ENCODE measurements around the gene NELL2. TPM values are rescaled to one million over a fixed set of nuclear protein-coding genes. Genes with fewer than 3 reads are reported as not detected.
A peak's percentile ranks its signal among the peaks of the same experiment; 100 is the strongest.

NELL2 gene
- total RNA-seq, 2 donors from 2014 or later = 5.1 to 6.9 TPM

- DNase-seq = no peak
- Histone ChIP-seq H3K36me3 (ENCODE audit: control insufficient read depth, insufficient read depth, low read length) (no peaks in the 10 kb centered on the region), H3K4me3 (ENCODE audit: low read length) (no peak overlapping the region), H3K27me3 (ENCODE audit: control insufficient read depth, insufficient read depth, low read length, poor library complexity, severe bottlenecking) (no peaks in the 10 kb centered on the region), H3K9ac (ENCODE audit: extremely low read depth, low read length, poor library complexity, severe bottlenecking) (no peak overlapping the region), H3K27ac (ENCODE audit: low read depth, low read length) (no peak overlapping the region), H3K9me3 (ENCODE audit: control insufficient read depth, low read length) (peaks cover 24% of the 10 kb centered on the region), H3K4me1 (ENCODE audit: control insufficient read depth, insufficient read depth, low read length) (peaks cover 4% of the 10 kb centered on the region)
- H3K4me1 Mint-ChIP-seq = peaks cover 10% of the 10 kb centered on the region
- no peaks in the 10 kb centered on the region for H3K27me3 Mint-ChIP-seq (ENCODE audit: insufficient read depth)
- peaks cover 17% of the 10 kb centered on the region for H3K9me3 Mint-ChIP-seq
- TF ChIP-seq CTCF (conservative IDR thresholded peaks at IDR 0.05) = no peak
- no peak overlapping the region for H3K27ac Mint-ChIP-seq
- H3K36me3 Mint-ChIP-seq (ENCODE audit: low read depth) = no peaks in the 10 kb centered on the region
- H3K4me3 Mint-ChIP-seq = no peak overlapping the region
- no CpG with 5 or more reads among the region's 1 CpG for WGBS, 2 experiments (ENCODE audit: insufficient coverage in 1 of 2, insufficient read length in 1 of 2)
These were observed 202.3 kb downstream of the NELL2 start for GRCh38 chr12:44673811-44674210.

- H3K27ac ChIP-seq (ENCODE audit: low read depth, low read length) = no peak overlapping the region
- Mint-ChIP-seq H3K36me3 (ENCODE audit: low read depth) (no peaks in the 10 kb centered on the region), H3K27me3 (ENCODE audit: insufficient read depth) (no peaks in the 10 kb centered on the region), H3K9me3 (peaks cover 17% of the 10 kb centered on the region), H3K27ac (no peak overlapping the region), H3K4me1 (peaks cover 10% of the 10 kb centered on the region), H3K4me3 (no peak overlapping the region)
- no peak overlapping the region for H3K9ac ChIP-seq (ENCODE audit: extremely low read depth, low read length, poor library complexity, severe bottlenecking)
- no peaks in the 10 kb centered on the region for H3K36me3 ChIP-seq (ENCODE audit: control insufficient read depth, insufficient read depth, low read length)
- no peak for TF ChIP-seq CTCF (conservative IDR thresholded peaks at IDR 0.05)
- H3K4me3 ChIP-seq (ENCODE audit: low read length) = peak overlapping the region; percentile 47
- whole genome bisulfite sequencing, 2 experiments (ENCODE audit: insufficient coverage in 1 of 2, insufficient read length in 1 of 2) = 95 to 98% methylated on average over 4 to 5 of the region's 5 CpGs
- H3K9me3 ChIP-seq (ENCODE audit: control insufficient read depth, low read length) = peaks cover 27% of the 10 kb centered on the region
- peak; percentile 59 for DNase-seq
- H3K4me1 ChIP-seq (ENCODE audit: control insufficient read depth, insufficient read depth, low read length) = peaks cover 4% of the 10 kb centered on the region
- no peaks in the 10 kb centered on the region for H3K27me3 ChIP-seq (ENCODE audit: control insufficient read depth, insufficient read depth, low read length, poor library complexity, severe bottlenecking)
These were observed 204.1 kb downstream of the NELL2 start for GRCh38 chr12:44672042-44672441.

- no peak overlapping the region for H3K27ac Mint-ChIP-seq
- H3K9ac ChIP-seq (ENCODE audit: extremely low read depth, low read length, poor library complexity, severe bottlenecking) = no peak overlapping the region
- no peak overlapping the region for H3K4me3 ChIP-seq (ENCODE audit: low read length)
- H3K4me1 Mint-ChIP-seq = peaks cover 10% of the 10 kb centered on the region
- H3K36me3 Mint-ChIP-seq (ENCODE audit: low read depth) = no peaks in the 10 kb centered on the region
- TF ChIP-seq CTCF (conservative IDR thresholded peaks at IDR 0.05) = no peak
- peaks cover 27% of the 10 kb centered on the region for H3K9me3 ChIP-seq (ENCODE audit: control insufficient read depth, low read length)
- 92 to 100% methylated on average over 1 to 4 of the region's 4 CpGs for WGBS, 2 experiments (ENCODE audit: insufficient coverage in 1 of 2, insufficient read length in 1 of 2)
- no peaks in the 10 kb centered on the region for H3K27me3 ChIP-seq (ENCODE audit: control insufficient read depth, insufficient read depth, low read length, poor library complexity, severe bottlenecking)
- no peaks in the 10 kb centered on the region for H3K36me3 ChIP-seq (ENCODE audit: control insufficient read depth, insufficient read depth, low read length)
- no peak overlapping the region for H3K4me3 Mint-ChIP-seq
- H3K27me3 Mint-ChIP-seq (ENCODE audit: insufficient read depth) = no peaks in the 10 kb centered on the region
- no peak overlapping the region for H3K27ac ChIP-seq (ENCODE audit: low read depth, low read length)
- peaks cover 17% of the 10 kb centered on the region for H3K9me3 Mint-ChIP-seq
- no peak for DNase-seq
- peaks cover 4% of the 10 kb centered on the region for H3K4me1 ChIP-seq (ENCODE audit: control insufficient read depth, insufficient read depth, low read length)
These were observed 207.7 kb downstream of the NELL2 start for GRCh38 chr12:44668443-44668842.

All from endodermal cell (in vitro differentiated cells).